Coronary artery (tissue), 2 donors: ENCODE results near the gene RBBP8NL.

ENCODE experiments used
- DNase-seq: peaks from one replicate; pipeline ENCODE4 v3.0.0-alpha.2; 2017; ENCODE audit warnings: low spot score
- H3K27ac ChIP-seq, 2 donors: fragments of 200-600 bp; sonication (generic); one replicate each; pipeline ENCODE4 v1.5.1; 2016 to 2019
- H3K4me3 ChIP-seq: fragments of 200-600 bp; sonication (generic); 2 replicates; pipeline ENCODE4 v1.5.1; 2016; ENCODE audit warnings: mild to moderate bottlenecking, moderate library complexity
- CTCF ChIP-seq: fragments of 200-600 bp; sonication (generic); IDR thresholded peaks from one replicate; pipeline ENCODE4 v1.5.1; 2019; ENCODE audit warnings: antibody characterized with exemption

RBBP8NL gene

GRCh38 chr20:62398120-62398821, 29.1 kb downstream of the RBBP8NL start:
- Histone ChIP-seq H3K4me3 (no peak overlapping the region), H3K27ac (no peak overlapping the region)
- no peak for DNase-seq
- TF ChIP-seq CTCF: no peak

- Histone ChIP-seq H3K4me3 (no peak overlapping the region), H3K27ac (no peak overlapping the region)
- no peak for DNase-seq
- TF ChIP-seq CTCF: no peak
These were observed 30.7 kb downstream of the RBBP8NL start for GRCh38 chr20:62396367-62397239.

GRCh38 chr20:62395311-62396242, 31.8 kb downstream of the RBBP8NL start:
- Histone ChIP-seq H3K4me3 (no peak overlapping the region), H3K27ac (no peak overlapping the region)
- DNase-seq: no peak
- TF ChIP-seq CTCF: no peak

GRCh38 chr20:62394248-62395245, 32.8 kb downstream of the RBBP8NL start:
- no peak for TF ChIP-seq CTCF
- DNase-seq: no peak
- no peak overlapping the region for H3K4me3 ChIP-seq
- no peak overlapping the region for H3K27ac ChIP-seq

GRCh38 chr20:62393830-62394229, 33.5 kb downstream of the RBBP8NL start:
- TF ChIP-seq CTCF: no peak

GRCh38 chr20:62393335-62393665, 34.0 kb downstream of the RBBP8NL start:
- DNase-seq: no peak
- TF ChIP-seq CTCF: no peak
- H3K27ac ChIP-seq: no peak overlapping the region
- no peak overlapping the region for H3K4me3 ChIP-seq

More at GRCh38 chr20:62393830-62394229, 33.5 kb downstream of the RBBP8NL start:
- no peak for DNase-seq
- Histone ChIP-seq H3K4me3 (no peak overlapping the region), H3K27ac (no peak overlapping the region)
